ENCODE results near the gene OR5B12.

DNA sequence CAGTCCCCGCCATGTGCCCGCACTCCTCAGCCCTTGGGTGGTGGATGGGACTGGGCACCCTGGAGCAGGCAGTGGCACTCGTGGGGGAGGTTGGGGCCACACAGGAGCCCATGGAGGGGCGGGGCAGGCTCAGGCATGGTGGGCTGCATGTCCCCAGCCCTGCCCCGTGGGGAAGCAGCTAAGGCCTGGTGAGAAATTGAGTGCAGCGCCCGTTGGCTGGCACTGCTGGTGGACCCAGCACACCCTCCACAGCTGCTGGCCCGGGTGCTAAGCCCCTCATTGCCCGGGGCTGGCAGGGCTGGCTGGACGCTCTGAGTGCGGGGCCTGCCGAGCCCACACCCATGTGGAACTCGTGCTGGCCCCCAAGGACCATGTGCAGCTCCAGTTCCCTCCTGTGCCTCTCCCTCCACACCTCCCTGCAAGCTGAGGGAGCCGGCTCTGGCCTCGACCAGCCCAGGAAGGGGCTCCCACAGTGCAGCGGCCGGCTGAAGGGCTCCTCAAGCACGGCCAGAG lies 51.4 kb downstream of the OR5B12 start:
- TF ChIP-seq, protein P1, sequence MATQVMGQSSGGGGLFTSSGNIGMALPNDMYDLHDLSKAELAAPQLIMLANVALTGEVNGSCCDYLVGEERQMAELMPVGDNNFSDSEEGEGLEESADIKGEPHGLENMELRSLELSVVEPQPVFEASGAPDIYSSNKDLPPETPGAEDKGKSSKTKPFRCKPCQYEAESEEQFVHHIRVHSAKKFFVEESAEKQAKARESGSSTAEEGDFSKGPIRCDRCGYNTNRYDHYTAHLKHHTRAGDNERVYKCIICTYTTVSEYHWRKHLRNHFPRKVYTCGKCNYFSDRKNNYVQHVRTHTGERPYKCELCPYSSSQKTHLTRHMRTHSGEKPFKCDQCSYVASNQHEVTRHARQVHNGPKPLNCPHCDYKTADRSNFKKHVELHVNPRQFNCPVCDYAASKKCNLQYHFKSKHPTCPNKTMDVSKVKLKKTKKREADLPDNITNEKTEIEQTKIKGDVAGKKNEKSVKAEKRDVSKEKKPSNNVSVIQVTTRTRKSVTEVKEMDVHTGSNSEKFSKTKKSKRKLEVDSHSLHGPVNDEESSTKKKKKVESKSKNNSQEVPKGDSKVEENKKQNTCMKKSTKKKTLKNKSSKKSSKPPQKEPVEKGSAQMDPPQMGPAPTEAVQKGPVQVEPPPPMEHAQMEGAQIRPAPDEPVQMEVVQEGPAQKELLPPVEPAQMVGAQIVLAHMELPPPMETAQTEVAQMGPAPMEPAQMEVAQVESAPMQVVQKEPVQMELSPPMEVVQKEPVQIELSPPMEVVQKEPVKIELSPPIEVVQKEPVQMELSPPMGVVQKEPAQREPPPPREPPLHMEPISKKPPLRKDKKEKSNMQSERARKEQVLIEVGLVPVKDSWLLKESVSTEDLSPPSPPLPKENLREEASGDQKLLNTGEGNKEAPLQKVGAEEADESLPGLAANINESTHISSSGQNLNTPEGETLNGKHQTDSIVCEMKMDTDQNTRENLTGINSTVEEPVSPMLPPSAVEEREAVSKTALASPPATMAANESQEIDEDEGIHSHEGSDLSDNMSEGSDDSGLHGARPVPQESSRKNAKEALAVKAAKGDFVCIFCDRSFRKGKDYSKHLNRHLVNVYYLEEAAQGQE (IDR thresholded peaks at IDR 0.05; ENCODE audit: insufficient read depth in 1 of 2, low read depth in 2 of 2, low read length in 2 of 2): no peak
- TF ChIP-seq TAF1 (IDR thresholded peaks at IDR 0.05; ENCODE audit: borderline replicate concordance, insufficient read depth, low read length): no peak

All from PFSK-1 (cell line).